ENCODE measurements around the gene KCMF1.

Gene KCMF1

GRCh38 chr2:84970868-84971509 lies at the start of gene KCMF1:
KCMF1 (plus strand) TSS chr2:84971161; CDS start chr2:84971452, 291 bp downstream.
- H3K27ac ChIP-seq: peak within 1 kb of the TSS; percentile 99
- TF ChIP-seq ZFX (IDR thresholded peaks at IDR 0.05): no peak
- no peak for TF ChIP-seq CTCF (conservative IDR thresholded peaks at IDR 0.05)

- H3K27ac ChIP-seq: no peak overlapping the region
These were observed 48.0 kb upstream of the KCMF1 start for GRCh38 chr2:84923009-84923408.

GRCh38 chr2:84924173-84925106 lies 46.5 kb upstream of the KCMF1 start:
- no peak for TF ChIP-seq CTCF (conservative IDR thresholded peaks at IDR 0.05)
- TF ChIP-seq ZFX (IDR thresholded peaks at IDR 0.05): no peak
- H3K27ac ChIP-seq: no peak overlapping the region

More at GRCh38 chr2:84923009-84923408, 48.0 kb upstream of the KCMF1 start:
- TF ChIP-seq CTCF (conservative IDR thresholded peaks at IDR 0.05): no peak
- no peak for TF ChIP-seq ZFX (IDR thresholded peaks at IDR 0.05)

GRCh38 chr2:84925336-84925723 lies 45.6 kb upstream of the KCMF1 start:
- no peak overlapping the region for H3K27ac ChIP-seq
- TF ChIP-seq ZFX (IDR thresholded peaks at IDR 0.05) (no peak), CTCF (conservative IDR thresholded peaks at IDR 0.05) (no peak)

- TF ChIP-seq ZFX (IDR thresholded peaks at IDR 0.05) (no peak), CTCF (conservative IDR thresholded peaks at IDR 0.05) (peak; percentile 94)
- no peak overlapping the region for H3K27ac ChIP-seq
These were observed 45.1 kb upstream of the KCMF1 start for GRCh38 chr2:84925724-84926376.

- TF ChIP-seq CTCF (conservative IDR thresholded peaks at IDR 0.05) (peak; percentile 65), ZFX (IDR thresholded peaks at IDR 0.05) (no peak)
- H3K27ac ChIP-seq: no peak overlapping the region
These were observed 43.7 kb upstream of the KCMF1 start for GRCh38 chr2:84927275-84927627.

Measured in C4-2B (cell line).